ENCODE measurements around the gene GOT2. TPM values are rescaled to one million over a fixed set of nuclear protein-coding genes. Genes with fewer than 3 reads are reported as not detected.

The GOT2 gene
- total RNA-seq, result 34.1 TPM

DNA sequence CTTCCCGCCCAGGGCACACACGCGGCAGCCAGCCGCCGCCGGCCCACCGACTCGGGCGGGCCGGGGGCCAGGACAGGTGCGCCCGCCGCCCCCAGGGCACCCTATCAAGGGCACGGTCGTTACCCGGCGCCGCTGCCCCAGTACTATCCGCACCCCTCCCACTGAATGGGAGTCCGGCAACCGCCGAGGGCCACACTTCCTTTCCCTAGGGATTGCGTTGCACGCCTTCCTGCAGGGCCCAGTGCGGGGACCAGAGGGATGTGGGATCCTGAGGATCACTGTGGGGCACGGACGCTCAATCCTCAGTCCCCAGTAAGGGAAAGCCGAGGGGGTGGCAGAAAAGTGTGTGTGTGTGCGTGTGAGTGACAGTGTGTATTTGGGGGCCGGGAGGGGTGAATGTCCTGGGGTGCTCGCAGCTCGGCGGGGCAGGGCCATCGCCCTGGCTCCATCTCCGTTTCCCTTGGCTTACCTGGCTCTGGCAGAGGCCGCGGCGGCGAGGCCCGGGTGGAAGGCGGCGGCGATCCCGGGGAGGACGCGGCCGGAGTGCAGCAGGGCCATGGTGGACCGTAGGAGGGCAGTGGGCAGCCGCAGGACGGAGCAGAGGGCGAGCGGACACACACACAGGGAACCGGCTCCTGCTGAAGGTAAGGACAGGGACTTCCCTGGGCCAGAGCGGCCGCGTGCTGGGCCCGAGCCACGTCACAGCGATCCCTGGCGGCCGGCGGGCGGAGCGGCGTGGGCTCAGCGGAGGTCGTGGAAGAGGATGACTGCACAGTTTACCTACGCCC lies at the start of gene GOT2:
Gene GOT2 (minus strand): TSS at position 646 of the 788 bp plus-strand sequence. CDS start 88 bp downstream, at position 558.

DNA sequence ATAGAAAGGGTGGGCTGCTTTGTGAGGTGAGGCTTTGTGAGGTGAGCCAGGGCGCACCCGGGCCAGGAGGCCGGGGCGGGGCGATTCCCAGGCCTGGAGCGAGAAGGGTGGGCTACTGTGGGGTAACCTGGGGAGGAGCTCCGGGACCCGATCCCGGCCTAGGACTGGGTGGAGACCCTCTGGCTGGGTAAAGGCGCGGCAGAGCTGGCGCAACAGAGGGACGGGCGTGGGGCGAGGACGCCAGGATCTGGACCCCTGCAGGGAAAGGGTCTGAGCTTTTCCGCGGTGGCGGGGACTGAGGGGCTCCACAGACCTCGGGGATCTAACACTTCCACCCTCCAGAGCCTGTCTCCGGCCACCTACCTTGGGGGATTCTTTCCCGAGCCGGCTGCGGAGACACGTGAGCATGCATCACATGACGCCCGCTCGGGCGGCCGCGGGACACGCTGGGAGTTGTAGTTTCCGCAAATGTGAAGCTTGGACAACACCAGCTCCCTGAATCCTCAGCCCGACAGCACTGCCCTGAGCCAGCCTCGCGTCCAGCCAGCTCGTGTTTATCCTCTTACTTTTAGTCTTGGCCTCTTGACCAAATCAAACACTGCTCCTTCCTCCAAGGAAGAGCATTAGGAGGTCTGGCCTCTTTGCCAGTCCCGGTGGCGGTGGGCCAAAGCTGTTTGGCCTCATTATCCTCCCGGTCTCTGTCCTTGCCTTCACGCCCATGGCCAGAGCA lies 49.6 kb downstream of the GOT2 start, which contains the start of gene SLC38A7:
Gene SLC38A7 (minus strand): TSS at position 417 of the 730 bp plus-strand sequence. CDS start 4,644 bp downstream, outside the sequence.

Small RNAs within 50 kb of the gene (small RNA-seq; reads per million reads assigned to genes)
- gene RN7SL143P (ENCODE audit: low replicate concordance), result not detected
- gene RNU6-1155P (ENCODE audit: low replicate concordance), result not detected

Other genes starting within 250 kb of the GOT2 start
- gene NDRG4, start 234.2 kb downstream of the GOT2 start, total RNA-seq, result 304 TPM
- gene SETD6, start 218.8 kb downstream of the GOT2 start, total RNA-seq, result 47.0 TPM
- 157 TPM for gene CNOT1, start 104.5 kb downstream of the GOT2 start, total RNA-seq
- 30.7 TPM for gene SLC38A7, start 49.5 kb downstream of the GOT2 start, total RNA-seq

Measured in parietal lobe (tissue), 2 donors.